Epidermal melanocyte (primary cell): ENCODE measurements around the gene CPLX4.
"Not testable (repeated sequence)": the region's sequence is repeated elsewhere in the genome, so short reads cannot be mapped to it uniquely, and the experiment has no call there.

Experiments used
- DNase-seq: peaks from one replicate; pipeline ENCODE4 v3.0.0; 2011; ENCODE audit warnings: low spot score; ENCODE audit not compliant: insufficient read length

CPLX4 gene

DNA sequence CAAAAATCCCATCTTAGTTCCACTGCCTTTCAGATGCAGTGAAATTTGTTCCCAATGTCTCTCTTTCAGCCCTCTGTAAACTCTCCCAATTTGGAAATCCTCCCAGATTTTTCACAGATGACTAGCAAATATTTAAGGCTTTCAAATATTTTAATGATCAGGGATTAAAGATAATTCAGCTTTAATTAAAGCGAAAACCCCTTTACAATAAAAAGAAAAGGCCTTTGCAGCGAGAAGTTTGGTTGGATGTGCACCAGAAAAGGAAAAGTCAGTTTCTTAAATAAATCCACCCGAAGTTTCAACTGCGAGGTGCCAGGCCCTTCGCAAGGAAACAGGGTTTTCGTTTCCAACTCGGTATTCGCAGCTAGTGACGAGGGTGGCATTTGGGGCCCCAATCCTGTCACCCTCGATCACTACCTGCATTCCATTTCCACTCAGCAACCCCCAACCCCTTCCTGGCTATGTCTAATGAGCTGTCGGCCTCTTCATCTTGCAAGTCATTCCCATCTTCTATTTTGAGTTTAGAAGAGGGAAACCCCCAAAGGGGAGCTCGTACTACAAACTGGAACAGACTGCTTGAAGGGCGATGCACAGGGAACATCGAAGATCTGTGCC lies 46.7 kb downstream of the CPLX4 start:
- DNase-seq, result no peak

DNA sequence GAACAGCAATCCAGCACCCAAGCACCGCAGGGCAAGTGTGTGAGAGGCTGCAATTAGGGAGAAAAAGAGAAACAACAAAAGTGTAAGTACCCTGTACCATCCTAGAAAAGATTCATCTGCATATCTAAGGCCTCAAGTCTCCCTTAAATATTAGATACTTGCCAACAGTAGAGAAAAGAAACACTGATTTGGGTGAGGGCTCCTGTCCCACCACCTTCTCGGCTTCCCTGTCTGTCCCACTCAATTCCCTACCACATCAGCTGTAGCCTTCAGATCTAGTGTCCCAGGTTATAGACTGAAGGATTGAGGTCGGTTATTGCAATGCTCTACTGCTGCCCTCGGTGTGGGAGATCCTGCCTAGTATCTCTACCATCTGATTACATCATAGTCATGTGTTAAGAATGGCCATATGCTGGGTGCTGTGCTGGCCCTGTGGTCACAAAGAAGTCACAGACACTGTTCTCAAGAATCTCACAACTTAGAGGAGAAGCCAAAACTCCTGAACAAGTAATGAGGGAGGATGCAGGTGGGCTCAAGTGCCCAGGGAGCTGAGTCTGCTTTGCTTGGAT lies 47.7 kb downstream of the CPLX4 start:
- DNase-seq, result no peak

DNA sequence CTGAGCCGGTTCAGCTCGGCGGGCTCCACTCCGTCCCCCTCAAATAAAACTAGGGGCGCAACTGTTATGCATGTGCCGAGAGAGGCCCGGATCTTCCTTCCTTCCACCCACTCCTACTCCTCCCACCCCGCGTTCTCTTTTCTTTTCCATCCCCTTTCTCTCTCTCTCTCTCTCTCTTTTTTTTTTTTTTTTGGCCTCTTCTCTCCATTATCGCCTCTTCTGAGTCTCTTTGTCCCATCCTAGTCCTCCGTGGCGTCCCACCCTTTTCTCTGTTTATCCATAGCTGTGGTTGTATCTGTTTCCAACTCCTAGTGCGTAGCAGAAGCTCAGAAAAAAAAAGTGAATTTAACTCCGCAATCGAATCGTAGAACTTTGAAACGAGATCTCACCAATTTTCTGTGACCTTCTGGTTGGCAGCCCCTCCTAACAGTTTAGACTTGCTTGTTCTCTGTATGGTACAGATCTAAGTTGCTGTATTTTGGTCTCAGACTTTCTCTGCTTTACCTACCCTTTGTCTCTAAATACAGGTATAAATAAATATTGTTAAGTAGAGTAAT lies 48.8 kb downstream of the CPLX4 start:
- no peak for DNase-seq

DNA sequence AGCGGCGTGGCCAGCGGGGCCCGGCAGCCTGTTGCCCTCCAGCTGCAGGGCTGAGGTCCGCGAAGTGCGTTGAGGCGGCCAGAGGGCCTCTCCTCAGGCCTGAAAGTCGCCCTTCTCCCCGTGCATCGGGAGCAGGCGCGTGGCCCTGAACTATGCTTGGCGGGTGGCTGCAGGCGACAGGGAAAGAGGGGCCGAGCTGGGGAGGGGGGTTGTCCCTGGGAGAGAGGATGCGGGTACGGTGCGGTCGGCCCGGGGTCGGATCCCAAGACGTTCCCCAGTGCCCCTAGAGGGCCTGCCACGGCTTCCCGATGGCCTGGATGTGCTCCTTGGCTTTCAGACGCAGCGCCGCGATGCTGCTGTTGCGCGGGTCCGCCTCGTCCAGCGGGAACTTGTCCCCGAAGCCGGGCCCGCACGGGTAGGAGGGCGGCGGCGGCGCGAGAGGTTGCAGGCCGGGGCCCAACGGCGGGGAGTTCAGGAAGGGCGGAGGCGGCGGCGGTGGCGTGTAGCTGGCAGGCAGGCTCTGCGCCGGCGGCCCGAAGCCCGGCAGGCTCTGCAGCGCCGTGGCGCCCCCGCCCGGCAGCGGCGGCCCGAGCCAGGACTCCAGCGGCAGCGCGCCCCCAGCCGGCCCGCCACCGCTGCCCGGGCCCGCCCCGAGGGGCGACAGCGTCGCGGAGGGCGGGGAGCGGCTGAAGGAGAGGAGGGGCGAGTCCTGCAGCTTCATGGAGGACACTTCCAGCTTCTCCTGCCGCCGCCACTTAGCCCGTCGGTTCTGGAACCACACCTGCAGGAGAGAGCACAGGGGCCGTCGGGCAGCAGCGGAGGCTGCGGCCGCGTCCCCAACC lies 49.5 kb downstream of the CPLX4 start:
- no peak for DNase-seq

DNA sequence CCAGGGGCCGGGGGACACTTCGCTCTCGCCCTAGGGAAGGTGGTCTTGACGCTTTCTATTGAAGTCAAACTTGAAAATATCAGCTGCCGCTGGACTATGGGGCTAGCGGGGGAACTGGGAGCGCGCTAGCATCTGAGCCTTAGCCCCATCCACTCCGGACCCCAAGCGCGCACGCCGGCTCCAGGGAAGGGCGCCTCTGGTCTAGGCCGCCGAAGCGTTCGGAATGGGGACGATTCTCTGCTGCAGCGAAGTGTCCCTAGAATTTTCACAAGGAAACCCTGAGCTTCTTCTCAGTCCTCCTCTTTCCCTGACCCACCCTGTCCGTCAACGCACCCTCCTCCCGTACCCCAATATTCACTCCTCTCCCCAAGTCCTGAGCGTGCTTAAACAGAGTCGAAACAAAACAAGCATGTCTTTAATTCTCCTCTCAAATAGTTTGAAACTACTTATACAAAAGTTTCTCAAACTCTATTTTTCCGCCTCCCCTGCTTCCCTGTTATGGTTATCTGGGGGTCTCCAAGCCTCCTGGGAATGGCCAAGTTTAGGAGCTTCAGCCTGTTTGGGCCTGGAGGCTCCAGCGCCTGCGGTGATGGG lies 50.2 kb downstream of the CPLX4 start:
- no peak for DNase-seq

DNA sequence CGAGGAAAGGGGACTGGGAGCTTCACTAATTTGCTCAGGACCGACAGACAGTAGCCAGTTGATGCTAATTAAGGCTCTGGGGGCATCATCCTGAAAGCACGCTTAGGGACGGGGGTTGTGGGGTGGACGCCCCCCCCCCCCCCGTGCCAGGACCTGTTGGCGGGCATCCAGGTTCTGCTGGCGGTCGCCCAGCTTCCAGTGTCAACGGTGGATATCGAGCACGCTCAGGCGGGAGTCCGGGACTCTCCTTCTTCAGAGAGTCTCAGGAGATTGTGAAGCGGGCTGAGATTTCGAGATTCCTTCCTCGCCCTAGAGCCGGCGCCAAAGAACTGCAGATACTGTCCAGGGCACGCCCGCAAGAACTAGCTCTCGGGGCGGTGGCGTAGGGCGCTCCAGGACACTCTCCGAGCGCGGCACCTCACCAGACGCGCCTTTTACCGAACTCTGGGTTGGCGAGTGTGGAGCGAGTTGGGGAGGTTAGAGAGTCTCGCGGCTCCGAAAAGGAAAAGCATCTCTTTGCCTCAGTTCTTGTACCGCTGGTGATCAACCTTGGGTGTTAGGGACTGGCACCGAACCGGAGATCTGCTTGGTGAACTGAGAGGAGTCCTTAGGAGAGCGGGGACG lies 50.8 kb downstream of the CPLX4 start:
- DNase-seq, result no peak

DNA sequence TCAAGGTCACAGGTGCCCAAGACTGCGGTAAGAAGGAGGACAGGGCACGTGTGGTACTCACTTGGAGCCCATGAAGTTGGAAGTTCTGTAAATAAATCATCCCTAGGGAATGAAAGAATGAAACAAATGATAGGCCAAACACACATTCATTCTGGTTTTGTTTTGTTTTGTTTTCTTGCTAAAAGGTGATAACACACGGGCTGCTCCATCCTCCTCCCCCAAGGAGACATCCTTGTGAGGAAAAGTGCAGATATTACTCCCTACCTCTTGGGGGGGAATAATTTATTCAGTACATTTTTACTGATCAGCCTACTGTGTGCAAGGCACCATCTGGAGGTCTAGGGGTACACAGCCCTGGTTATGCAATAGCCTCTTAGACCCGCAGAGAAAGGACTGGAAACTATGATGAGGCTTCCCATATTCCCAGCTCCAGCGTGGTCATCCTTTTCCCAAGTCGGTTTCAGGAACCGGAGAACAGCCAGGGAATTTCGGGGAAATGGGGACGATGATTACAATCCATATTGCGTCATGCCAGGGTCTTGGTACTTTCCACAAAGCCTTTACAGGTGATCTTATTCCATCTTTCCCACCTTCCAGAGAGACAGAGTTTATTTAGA lies 51.5 kb downstream of the CPLX4 start:
- no peak for DNase-seq

DNA sequence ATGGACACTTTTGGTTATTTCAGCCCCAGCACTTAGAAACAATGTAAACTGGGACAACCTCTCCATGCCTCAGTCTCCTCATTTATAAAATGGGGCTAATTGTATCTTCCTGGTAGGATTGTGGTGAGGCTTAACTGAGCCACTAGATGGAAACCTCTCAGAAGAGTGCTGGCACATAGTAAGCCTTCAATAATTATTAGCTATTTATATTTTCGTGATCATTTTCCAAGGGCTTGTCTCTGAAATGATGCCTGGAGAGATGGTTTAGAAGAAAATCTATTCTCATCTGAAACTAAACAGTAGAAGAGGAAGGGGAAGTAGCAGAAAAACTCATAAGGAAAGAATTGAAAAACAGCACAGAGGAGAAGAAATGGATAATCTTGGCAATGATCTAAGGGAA lies 52.0 kb downstream of the CPLX4 start:
- no peak for DNase-seq

DNA sequence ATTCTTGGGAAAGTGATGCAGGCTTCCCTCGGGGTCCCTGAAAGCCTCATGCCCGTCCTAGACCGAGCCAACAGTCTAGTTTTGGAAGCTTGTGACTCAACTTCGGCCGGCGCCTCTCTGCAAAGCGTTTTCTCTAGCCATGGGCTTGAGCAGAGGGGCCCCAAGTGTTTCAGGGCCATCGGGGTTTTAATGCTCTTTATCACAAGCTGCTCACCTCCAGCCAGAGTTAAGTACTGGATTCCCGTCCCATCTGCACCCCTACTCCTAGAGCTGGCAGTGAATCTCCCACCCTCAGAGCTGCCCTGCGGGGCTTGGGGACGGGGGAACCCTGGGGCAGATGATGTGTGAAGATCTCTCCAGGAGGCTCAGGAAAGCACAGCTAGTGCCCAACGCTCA lies 52.5 kb downstream of the CPLX4 start:
- no peak for DNase-seq

DNA sequence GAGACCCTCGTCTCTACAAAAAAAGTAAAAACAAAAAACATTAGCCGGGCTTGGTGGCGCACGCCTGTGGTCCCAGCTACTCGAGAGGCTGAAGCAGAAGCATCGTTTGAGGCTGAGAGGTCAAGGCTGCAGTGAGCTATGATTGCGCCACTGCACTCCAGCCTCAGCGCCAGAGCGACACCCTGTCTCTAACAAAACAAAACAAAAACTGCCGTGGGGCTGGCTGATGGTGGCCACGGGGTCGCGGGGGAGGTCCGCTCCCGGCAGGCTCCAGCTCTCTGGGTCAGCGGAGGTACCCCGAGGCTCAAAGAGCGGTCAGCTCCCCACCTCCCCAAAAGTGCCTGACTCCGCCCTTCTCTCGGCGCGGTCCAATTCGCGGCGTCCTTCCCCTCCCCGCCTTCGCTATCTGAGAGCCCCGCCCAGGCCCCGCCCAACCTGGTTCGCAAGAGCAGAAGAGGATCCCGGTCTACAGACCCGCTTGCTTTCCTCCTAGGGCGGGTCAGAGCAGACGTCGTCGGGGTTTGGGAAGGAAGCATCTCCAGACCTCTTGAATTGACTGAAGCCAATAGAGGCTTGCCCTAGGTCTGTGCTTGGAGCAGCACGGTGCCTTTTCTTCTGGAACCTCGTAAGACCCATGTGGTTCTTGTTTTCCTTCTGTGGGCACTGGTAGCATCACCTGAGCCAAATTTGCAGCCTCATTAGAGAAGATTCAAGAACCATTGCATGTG lies 53.0 kb downstream of the CPLX4 start:
- no peak for DNase-seq

DNA sequence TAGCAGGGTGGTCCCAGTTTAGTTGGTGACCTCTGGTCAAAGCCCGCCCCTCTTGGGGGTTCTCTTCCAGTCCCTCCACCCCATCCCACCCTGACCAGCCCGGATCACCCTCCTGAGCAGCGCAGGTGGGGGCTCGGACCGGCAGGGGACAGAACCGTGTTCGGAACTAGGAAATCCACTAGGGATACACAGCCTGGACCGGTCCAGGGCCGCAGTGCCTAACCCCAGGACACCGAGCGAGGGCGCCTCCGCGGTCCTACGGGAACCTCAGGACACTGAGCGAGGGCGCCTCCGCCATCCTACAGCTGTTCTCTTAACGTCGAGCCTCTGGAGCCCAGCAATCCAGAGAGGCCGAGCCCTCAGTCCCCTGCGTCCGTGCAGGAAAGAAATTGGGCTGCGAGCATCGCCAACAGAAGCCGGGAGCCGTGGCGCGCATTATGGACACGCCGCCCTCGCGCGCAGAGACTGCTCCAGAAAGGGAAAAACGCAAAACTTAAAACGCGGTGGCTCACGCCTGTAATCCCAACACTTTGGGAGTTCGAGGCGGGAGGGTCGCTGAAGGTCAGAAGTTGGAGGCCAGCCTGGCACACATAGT lies 53.7 kb downstream of the CPLX4 start:
- DNase-seq, result no peak

DNA sequence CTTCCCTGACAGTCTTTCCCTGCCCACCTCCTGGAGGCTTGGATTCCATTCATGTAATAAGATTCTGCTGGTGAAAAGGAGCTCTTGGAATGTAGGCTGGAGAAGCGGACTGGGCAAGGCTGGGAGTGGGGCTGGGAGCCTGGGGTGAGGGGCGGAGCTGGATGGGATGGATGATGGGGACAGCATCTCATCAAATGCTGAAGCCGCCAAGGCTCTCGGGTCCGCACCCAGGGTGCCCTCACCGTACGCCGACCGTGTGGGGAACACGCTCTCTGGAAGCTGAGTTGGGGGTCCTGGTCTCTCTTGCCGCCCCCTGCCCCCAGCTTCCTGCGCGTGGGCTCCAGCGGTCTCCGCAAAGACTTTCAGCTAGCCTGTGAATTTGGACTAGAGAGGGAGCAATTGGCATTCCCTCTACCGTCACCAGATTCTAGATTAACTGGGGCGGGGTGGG lies 54.3 kb downstream of the CPLX4 start:
- DNase-seq, result no peak

DNA sequence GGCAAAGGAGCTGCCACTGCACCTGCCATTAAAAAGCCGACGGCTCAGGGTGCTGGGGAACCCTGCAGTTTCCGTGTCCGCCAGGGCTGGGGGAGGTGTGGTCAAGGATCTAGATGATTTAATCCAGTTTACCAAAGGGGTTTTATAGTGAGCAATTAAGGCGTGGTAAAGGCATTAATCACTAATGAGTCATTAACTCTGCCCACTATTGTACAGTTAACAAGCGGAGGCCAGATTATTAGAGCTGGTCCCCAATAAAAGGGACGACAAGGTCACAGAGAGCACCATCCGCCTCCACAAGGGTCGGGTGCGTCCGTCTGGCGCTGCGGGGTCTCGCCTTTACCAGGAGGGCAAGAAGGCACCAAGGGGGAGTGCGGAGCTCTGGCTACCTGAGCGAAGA lies 54.8 kb downstream of the CPLX4 start:
- DNase-seq, result no peak

DNA sequence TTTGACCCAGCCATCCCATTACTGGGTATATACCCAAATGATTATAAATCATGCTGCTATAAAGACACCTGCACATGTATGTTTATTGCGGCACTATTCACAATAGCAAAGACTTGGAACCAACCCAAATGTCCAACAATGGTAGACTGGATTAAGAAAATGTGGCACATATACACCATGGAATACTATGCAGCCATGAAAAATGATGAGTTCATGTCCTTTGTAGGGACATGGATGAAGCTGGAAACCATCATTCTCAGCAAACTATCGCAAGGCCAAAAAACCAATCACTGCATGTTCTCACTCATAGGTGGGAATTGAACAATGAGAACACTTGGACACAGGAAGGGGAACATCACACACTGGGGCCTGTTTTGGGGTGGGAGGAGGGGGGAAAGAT lies 56.2 kb downstream of the CPLX4 start:
- DNase-seq, result not testable (repeated sequence)

DNA sequence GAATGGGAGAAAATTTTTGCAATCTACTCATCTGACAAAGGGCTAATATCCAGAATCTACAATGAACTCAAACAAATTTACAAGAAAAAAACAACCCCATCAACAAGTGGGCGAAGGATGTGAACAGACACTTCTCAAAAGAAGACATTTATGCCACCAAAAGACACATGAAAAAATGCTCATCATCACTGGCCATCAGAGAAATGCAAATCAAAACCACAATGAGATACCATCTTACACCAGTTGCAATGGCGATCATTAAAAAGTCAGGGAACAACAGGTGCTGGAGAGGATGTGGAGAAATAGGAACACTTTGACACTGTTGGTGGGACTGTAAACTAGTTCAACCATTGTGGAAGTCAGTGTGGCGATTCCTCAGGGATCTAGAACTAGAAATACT lies 56.6 kb downstream of the CPLX4 start:
- not testable (repeated sequence) for DNase-seq

DNA sequence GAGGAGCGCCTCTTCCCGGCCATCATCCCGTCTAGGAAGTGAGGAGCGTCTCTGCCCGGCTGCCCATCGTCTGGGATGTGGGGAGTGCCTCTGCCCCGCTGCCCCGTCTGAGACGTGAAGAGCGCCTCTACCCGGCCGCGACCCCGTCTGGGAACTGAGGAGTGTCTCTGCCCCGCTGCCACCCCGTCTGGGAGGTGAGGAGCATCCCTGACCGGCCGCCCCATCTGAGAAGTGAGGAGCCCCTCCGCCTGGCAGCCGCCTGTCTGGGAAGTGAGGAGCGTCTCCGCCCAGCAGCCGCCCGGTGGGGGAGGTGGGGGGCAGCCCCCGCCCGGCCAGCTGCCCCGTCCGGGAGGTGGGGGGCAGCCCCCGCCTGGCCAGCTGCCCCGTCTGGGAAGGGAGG lies 63.0 kb downstream of the CPLX4 start:
- DNase-seq, result not testable (repeated sequence)

DNA sequence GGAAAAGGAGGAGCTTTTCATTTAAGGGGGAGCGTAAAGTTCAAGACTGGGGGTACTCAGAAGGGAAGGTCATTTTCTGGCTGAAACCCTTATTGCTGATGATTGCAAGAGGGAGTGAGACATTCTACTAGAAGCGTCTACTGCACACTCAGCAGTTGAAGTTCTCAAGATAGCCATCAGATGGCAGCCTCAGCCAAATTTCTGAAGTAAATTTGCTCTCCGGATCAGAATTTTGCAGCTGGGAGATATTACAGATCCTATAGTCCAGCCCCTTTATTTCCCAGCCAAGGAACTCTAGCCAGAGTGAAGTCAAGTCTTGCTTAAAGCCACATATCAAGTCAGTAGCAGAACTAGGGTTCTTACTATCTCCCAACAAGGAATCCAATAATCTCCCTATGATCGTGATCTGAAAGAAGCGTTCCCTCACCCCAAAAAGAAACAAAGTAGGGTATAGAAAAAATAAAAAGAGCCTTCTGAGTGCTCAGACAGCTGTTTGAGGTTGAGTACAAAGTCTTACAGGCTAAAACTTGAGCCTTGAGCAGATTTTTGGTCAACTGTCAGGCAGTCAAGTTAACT lies 69.2 kb downstream of the CPLX4 start:
- peak; percentile 84 for DNase-seq

DNA sequence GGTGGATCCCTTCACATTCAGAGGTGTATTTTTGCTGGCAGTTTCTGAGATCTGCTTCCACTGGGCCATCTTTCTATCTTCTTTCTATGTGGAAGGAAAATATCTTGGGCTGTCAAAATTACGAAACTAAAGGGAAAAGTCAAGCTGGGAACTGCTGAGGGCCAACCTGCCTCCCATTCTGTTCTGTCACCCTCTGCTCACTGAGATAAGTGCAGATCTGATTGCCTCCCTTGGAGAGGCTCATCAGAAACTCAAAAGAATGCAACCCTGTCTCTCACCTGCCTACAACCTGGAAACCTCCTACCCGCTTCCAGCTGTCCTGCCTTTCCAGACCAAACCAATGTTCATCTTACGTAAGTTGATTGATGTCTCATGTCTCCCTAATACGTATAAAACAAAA lies 71.7 kb downstream of the CPLX4 start:
- DNase-seq, result no peak
